Uterus (tissue), 4 donors: ENCODE data around the gene TMPRSS6. TPM values are rescaled to one million over a fixed set of nuclear protein-coding genes. Genes with fewer than 3 reads are reported as not detected.

Experiments used
- DNase-seq, 2 donors: peaks; one replicate each; pipeline ENCODE4 v3.0.0-alpha.2; 2019 to 2020
- H3K27ac ChIP-seq, 2 donors: fragments of 200-600 bp; sonication (generic); 1 replicate in 1 of 2; 2 replicates in 1 of 2; pipeline ENCODE4 v1.5.1; 2016 to 2018
- H3K27me3 ChIP-seq, 2 donors: fragments of 200-600 bp; sonication (generic); one replicate each; pipeline ENCODE4 v1.5.1; 2018 to 2019; ENCODE audit warnings: control low read depth in 1 of 2
- H3K36me3 ChIP-seq, 2 donors: fragments of 200-600 bp; sonication (generic); one replicate each; pipeline ENCODE4 v1.5.1; 2019; ENCODE audit warnings: control low read depth in 1 of 2
- H3K4me1 ChIP-seq, 2 donors: fragments of 200-600 bp; sonication (generic); one replicate each; pipeline ENCODE4 v1.5.1; 2018 to 2019; ENCODE audit warnings: control low read depth in 1 of 2
- H3K4me3 ChIP-seq, 2 donors: fragments of 200-600 bp; sonication (generic); 1 replicate in 1 of 2; 2 replicates in 1 of 2; pipeline ENCODE4 v1.5.1; 2018 to 2019; ENCODE audit warnings: mild to moderate bottlenecking in 1 of 2
- H3K9me3 ChIP-seq, 2 donors: fragments of 200-600 bp; sonication (generic); one replicate each; pipeline ENCODE4 v1.5.1; 2019; ENCODE audit warnings: control low read depth in 1 of 2
- CTCF ChIP-seq, 4 experiments: fragments of 200-600 bp in 2 of 4; fragments of 450-650 bp in 2 of 4; sonication (generic) in 2 of 4; IDR thresholded peaks; one replicate each; pipeline ENCODE4 v1.5.1; 2016 to 2019; ENCODE audit warnings: antibody characterized with exemption in 4 of 4, mild to moderate bottlenecking in 2 of 4, moderate library complexity in 1 of 4
- POLR2A ChIP-seq, 2 donors: fragments of 450-650 bp; IDR thresholded peaks; one replicate each; pipeline ENCODE4 v1.6.1; 2016; ENCODE audit warnings: antibody characterized with exemption in 2 of 2, mild to moderate bottlenecking in 1 of 2, moderate library complexity in 1 of 2
- intact Hi-C: fragments of 100-400 bp; cut with DNase I; formaldehyde crosslinking; loops from one replicate; pipeline ENCODE4 v1.15.1; 2023; ENCODE audit warnings: low total_unique reads
- total RNA-seq, 4 donors: library from RNA; depleted of rRNA in 3 of 4; stranded (reverse); fragments of >200 nt in 3 of 4; gene quantifications; one replicate each; pipeline versions ENCODE4 v1.1.0 to v1.2.4, GENCODE V29; 2014 to 2023
- donor health status: DM: yes; HTN: yes; CAD: no.

The TMPRSS6 gene
- total RNA-seq, 4 donors from 2014 or later, result not detected

GRCh38 chr22:37088750-37089408 is 20.6 kb downstream of the TMPRSS6 start:
- intact Hi-C loops, result no loop called here
- DNase-seq, result no peak
- Histone ChIP-seq H3K4me1 (no peaks in the 10 kb centered on the region), H3K9me3 (no peaks in the 10 kb centered on the region), H3K4me3 (no peak overlapping the region), H3K27me3 (no peaks in the 10 kb centered on the region), H3K36me3 (no peaks in the 10 kb centered on the region), H3K27ac (no peak overlapping the region)
- TF ChIP-seq POLR2A (IDR thresholded peaks at IDR 0.05), result no peak
- TF ChIP-seq CTCF (IDR thresholded peaks at IDR 0.05), result no peak

GRCh38 chr22:37088108-37088605 is 21.4 kb downstream of the TMPRSS6 start:
- DNase-seq, result no peak
- Histone ChIP-seq H3K4me1 (no peaks in the 10 kb centered on the region), H3K27ac (no peak overlapping the region), H3K36me3 (no peaks in the 10 kb centered on the region), H3K9me3 (no peaks in the 10 kb centered on the region), H3K27me3 (no peaks in the 10 kb centered on the region), H3K4me3 (no peak overlapping the region)
- TF ChIP-seq CTCF (IDR thresholded peaks at IDR 0.05) (no peak), POLR2A (IDR thresholded peaks at IDR 0.05) (no peak)
- intact Hi-C loops, result no loop called here

- TF ChIP-seq POLR2A (IDR thresholded peaks at IDR 0.05), result no peak
- no peak for TF ChIP-seq CTCF (IDR thresholded peaks at IDR 0.05)
- intact Hi-C loops, result no loop called here
- Histone ChIP-seq H3K27me3 (no peaks in the 10 kb centered on the region), H3K4me1 (no peaks in the 10 kb centered on the region), H3K9me3 (no peaks in the 10 kb centered on the region), H3K36me3 (no peaks in the 10 kb centered on the region), H3K27ac (no peak overlapping the region), H3K4me3 (no peak overlapping the region)
- no peak for DNase-seq
Observed at GRCh38 chr22:37086184-37086583, 23.3 kb downstream of the TMPRSS6 start.

GRCh38 chr22:37084385-37084784 is 25.1 kb downstream of the TMPRSS6 start:
- intact Hi-C loops, result no loop called here
- no peaks in the 10 kb centered on the region for H3K27me3 ChIP-seq
- H3K9me3 ChIP-seq, result no peaks in the 10 kb centered on the region
- no peak overlapping the region for H3K4me3 ChIP-seq
- no peak for DNase-seq
- no peaks in the 10 kb centered on the region for H3K4me1 ChIP-seq
- no peak for TF ChIP-seq CTCF (IDR thresholded peaks at IDR 0.05)
- TF ChIP-seq POLR2A (IDR thresholded peaks at IDR 0.05), result no peak
- no peak overlapping the region for H3K27ac ChIP-seq
- H3K36me3 ChIP-seq, result no peaks in the 10 kb centered on the region

GRCh38 chr22:37083914-37084313 is 25.6 kb downstream of the TMPRSS6 start:
- H3K27me3 ChIP-seq, result no peaks in the 10 kb centered on the region
- intact Hi-C loops, result no loop called here

More at GRCh38 chr22:37083914-37084313, 25.6 kb downstream of the TMPRSS6 start:
- TF ChIP-seq POLR2A (IDR thresholded peaks at IDR 0.05) (no peak), CTCF (IDR thresholded peaks at IDR 0.05) (no peak)
- DNase-seq, result no peak
- Histone ChIP-seq H3K4me3 (no peak overlapping the region), H3K27ac (no peak overlapping the region), H3K36me3 (no peaks in the 10 kb centered on the region), H3K4me1 (no peaks in the 10 kb centered on the region), H3K9me3 (no peaks in the 10 kb centered on the region)
